K562 (cell line): ENCODE data around the gene DYNC1H1. TPM values are rescaled to one million over a fixed set of nuclear protein-coding genes. Genes with fewer than 3 reads are reported as not detected.

ENCODE experiments used
- PTTG1 ChIP-seq: fragments of 450-650 bp; IDR thresholded peaks from 2 replicates; pipeline ENCODE4 v1.6.1; 2016; ENCODE audit warnings: low read depth, mild to moderate bottlenecking, missing genetic modification characterization, missing compliant biosample characterization
- ZNF699 ChIP-seq: fragments of 250-450 bp; sonication (Bioruptor Pico); IDR thresholded peaks from 2 replicates; pipeline ENCODE4 v1.8.0; 2021; ENCODE audit warnings: mild to moderate bottlenecking, moderate library complexity; ENCODE audit not compliant: insufficient replicate concordance
- polyA plus RNA-seq, 8 experiments: library from polyadenylated mRNA; depleted of rRNA in 4 of 8; stranded (reverse) in 5 of 8; unstranded in 3 of 8; fragments of >200 nt; fragmentation: Nextera tagmentation in 2 of 8; fragmentation: Illumina TruSeq in 1 of 8; extraction: Ambion mirVana in 2 of 8; extraction: Trizol in 1 of 8; gene quantifications; 2 replicates each; pipeline versions ENCODE4 v1.2.1 to v1.2.3, GENCODE V29; 2011 to 2014; ENCODE audit warnings: inconsistent platforms in 1 of 8, missing spikeins in 1 of 8
- total RNA-seq, 7 experiments: library from RNA; depleted of rRNA in 6 of 7; stranded (reverse); fragments of >200 nt in 6 of 7; fragmentation: Illumina TruSeq in 2 of 7; extraction: Trizol in 2 of 7; gene quantifications; 2 replicates each; pipeline versions ENCODE4 v1.2.1 to v1.2.3, GENCODE V29; 2011 to 2021; ENCODE audit warnings: low replicate concordance in 1 of 7
- TF ChIP-seq, protein P1 (sequence below): sonication (generic); formaldehyde crosslinking; IDR thresholded peaks from 2 replicates; pipeline ENCODE4 v1.8.0; 2022; ENCODE audit warnings: mild to moderate bottlenecking, missing genetic modification reagents, borderline replicate concordance
- TF ChIP-seq, protein P2 (sequence below): fragments of 450-650 bp; IDR thresholded peaks from 2 replicates; pipeline ENCODE4 v1.6.1; 2017; ENCODE audit warnings: mild to moderate bottlenecking, moderate library complexity
- TF ChIP-seq, protein P3 (sequence below), 3 experiments: fragments of 200-800 bp in 1 of 3; sonication (Bioruptor generic) in 1 of 3; sonication (generic) in 1 of 3; formaldehyde crosslinking in 1 of 3; IDR thresholded peaks; 2 replicates each; pipeline versions ENCODE4 v1.6.1 to v1.8.0; 2016 to 2022; ENCODE audit warnings: mild to moderate bottlenecking in 2 of 3, missing compliant biosample characterization in 2 of 3, missing genetic modification characterization in 2 of 3, missing genetic modification reagents in 1 of 3
- TF ChIP-seq, protein P4 (sequence below): fragments of 250-450 bp; sonication (Bioruptor Pico); IDR thresholded peaks from 2 replicates; pipeline ENCODE4 v1.5.0; 2021; ENCODE audit warnings: mild to moderate bottlenecking, moderate library complexity
- TF ChIP-seq, protein P5 (sequence below): fragments of 450-650 bp; IDR thresholded peaks from 2 replicates; pipeline ENCODE4 v1.6.1; 2018; ENCODE audit warnings: mild to moderate bottlenecking, low read depth; ENCODE audit not compliant: partially characterized antibody
- TF ChIP-seq, protein P6 (sequence below): fragments of 450-650 bp; IDR thresholded peaks from 2 replicates; pipeline ENCODE4 v1.6.1; 2016; ENCODE audit warnings: antibody characterized with exemption
- TF ChIP-seq, protein P7 (sequence below), 3 experiments: IDR thresholded peaks in 2 of 3; conservative IDR thresholded peaks in 1 of 3; 2 replicates each; pipeline ENCODE4 v1.5.1; 2011 to 2012; ENCODE audit warnings: low read length in 3 of 3, mild to moderate bottlenecking in 3 of 3, control low read depth in 2 of 3, improper control_type of control experiment in 1 of 3, inconsistent platforms in 1 of 3, low read depth in 1 of 3, mixed read lengths in 1 of 3, moderate library complexity in 1 of 3; ENCODE audit not compliant: insufficient read depth in 2 of 3

DYNC1H1 gene
- total and polyA plus RNA-seq, 9 of the 15 experiments (the other 6 are each of a cell fraction or from before 2014, with no cell fraction given): 31.9 to 335 (median 115) TPM

DNA sequence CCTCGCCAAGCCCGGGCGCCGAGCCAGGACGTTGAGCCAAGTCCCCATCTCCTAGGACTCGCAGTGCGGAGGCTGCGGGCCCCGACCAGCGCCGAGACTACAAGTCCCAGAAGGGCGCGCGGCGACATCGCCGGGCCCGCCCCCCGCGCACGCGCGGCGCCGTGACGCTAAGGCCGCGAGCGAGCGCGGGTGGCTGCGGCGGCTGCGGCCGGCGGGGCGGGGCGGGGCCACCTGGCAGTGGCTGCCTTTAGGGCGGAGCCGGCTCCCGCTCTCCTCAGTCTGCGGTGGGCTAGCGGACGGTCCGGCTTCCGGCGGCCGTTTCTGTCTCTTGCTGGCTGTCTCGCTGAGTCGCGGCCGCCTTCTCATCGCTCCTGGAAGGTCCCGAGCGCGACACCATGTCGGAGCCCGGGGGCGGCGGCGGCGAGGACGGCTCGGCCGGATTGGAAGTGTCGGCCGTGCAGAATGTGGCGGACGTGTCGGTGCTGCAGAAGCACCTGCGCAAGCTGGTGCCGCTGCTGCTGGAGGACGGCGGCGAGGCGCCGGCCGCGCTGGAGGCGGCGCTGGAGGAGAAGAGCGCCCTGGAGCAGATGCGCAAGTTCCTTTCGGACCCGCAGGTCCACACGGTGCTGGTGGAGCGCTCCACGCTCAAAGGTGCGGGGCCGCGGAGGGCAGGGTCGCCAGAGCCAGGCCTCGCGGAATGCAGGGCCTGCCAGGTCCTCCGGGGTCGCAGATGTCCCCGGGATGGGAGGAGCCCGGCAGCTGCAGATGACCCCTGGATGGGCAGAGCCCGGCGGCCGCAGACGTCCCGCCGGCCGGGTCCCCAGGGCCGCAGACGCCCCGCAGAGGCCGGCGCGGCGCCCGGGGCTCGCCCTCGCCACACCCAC, at the start of gene DYNC1H1 (continued):
- TF ChIP-seq, protein P1, sequence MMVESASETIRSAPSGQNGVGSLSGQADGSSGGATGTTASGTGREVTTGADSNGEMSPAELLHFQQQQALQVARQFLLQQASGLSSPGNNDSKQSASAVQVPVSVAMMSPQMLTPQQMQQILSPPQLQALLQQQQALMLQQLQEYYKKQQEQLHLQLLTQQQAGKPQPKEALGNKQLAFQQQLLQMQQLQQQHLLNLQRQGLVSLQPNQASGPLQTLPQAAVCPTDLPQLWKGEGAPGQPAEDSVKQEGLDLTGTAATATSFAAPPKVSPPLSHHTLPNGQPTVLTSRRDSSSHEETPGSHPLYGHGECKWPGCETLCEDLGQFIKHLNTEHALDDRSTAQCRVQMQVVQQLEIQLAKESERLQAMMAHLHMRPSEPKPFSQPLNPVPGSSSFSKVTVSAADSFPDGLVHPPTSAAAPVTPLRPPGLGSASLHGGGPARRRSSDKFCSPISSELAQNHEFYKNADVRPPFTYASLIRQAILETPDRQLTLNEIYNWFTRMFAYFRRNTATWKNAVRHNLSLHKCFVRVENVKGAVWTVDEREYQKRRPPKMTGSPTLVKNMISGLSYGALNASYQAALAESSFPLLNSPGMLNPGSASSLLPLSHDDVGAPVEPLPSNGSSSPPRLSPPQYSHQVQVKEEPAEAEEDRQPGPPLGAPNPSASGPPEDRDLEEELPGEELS (CRISPR knock-in tag): no peak
- TF ChIP-seq, protein P2, sequence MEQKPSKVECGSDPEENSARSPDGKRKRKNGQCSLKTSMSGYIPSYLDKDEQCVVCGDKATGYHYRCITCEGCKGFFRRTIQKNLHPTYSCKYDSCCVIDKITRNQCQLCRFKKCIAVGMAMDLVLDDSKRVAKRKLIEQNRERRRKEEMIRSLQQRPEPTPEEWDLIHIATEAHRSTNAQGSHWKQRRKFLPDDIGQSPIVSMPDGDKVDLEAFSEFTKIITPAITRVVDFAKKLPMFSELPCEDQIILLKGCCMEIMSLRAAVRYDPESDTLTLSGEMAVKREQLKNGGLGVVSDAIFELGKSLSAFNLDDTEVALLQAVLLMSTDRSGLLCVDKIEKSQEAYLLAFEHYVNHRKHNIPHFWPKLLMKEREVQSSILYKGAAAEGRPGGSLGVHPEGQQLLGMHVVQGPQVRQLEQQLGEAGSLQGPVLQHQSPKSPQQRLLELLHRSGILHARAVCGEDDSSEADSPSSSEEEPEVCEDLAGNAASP: no peak
- TF ChIP-seq, protein P3, sequence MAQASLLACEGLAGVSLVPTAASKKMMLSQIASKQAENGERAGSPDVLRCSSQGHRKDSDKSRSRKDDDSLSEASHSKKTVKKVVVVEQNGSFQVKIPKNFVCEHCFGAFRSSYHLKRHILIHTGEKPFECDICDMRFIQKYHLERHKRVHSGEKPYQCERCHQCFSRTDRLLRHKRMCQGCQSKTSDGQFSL (CRISPR knock-in tag; IDR thresholded peaks at IDR 0.05): no peak
- TF ChIP-seq, protein P3 (tag; IDR thresholded peaks at IDR 0.05): no peak
- TF ChIP-seq, protein P4, sequence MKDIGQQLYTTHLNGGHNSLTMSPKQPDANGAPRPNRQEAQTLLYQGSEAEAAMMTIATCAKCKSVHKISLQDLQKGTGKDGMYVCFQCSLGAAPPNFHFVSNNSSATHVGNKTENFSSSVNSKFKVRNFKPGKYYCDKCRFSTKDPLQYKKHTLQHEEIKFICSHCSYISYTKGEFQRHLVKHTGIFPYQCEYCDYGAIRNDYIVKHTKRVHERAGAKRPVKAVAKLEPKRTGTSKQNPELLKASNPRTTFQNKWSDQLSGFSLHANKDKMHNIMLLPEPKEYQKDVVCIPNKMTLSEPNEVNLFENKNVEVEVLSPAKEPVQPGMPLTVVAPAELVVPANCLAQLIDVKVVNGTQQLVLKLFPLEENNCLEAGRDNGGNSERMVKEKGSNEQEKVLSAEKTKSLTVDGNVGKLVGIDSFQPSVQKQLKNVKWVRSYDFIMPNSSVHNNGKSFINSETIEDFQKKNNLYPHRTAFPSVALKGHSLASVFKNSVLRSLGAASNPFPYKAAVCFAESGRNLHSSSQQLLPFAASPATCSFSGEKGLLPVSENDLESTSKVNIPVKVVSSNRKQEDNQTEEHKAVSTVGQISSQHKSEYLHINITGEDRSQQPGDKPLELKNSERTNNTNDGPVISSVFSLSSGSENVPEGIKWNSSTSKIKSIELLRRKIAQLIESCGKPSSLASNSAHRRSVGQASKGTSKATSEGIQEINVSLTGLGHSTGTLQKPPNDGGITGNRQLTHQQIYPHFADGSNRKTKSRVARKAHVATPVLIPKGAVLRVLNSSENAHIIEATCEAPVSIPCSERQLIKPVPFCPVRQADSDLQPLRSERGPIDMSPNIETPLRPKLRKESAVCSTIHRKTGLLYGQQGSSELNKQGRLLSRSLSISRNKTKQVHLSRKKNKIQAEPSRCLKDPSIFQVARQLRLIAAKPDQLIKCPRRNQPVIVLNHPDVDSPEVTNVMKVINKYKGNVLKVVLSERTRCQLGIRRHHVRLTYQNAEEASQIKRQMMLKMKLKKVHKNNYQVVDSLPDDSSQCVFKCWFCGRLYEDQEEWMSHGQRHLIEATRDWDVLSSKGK (CRISPR knock-in tag): no peak
- TF ChIP-seq PTTG1 (tag) (no peak), ZNF699 (no peak)
- TF ChIP-seq, protein P5, sequence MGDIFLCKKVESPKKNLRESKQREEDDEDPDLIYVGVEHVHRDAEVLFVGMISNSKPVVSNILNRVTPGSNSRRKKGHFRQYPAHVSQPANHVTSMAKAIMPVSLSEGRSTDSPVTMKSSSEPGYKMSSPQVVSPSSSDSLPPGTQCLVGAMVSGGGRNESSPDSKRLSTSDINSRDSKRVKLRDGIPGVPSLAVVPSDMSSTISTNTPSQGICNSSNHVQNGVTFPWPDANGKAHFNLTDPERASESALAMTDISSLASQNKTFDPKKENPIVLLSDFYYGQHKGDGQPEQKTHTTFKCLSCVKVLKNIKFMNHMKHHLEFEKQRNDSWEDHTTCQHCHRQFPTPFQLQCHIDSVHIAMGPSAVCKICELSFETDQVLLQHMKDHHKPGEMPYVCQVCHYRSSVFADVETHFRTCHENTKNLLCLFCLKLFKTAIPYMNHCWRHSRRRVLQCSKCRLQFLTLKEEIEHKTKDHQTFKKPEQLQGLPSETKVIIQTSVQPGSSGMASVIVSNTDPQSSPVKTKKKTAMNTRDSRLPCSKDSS: no peak
- TF ChIP-seq, protein P6, sequence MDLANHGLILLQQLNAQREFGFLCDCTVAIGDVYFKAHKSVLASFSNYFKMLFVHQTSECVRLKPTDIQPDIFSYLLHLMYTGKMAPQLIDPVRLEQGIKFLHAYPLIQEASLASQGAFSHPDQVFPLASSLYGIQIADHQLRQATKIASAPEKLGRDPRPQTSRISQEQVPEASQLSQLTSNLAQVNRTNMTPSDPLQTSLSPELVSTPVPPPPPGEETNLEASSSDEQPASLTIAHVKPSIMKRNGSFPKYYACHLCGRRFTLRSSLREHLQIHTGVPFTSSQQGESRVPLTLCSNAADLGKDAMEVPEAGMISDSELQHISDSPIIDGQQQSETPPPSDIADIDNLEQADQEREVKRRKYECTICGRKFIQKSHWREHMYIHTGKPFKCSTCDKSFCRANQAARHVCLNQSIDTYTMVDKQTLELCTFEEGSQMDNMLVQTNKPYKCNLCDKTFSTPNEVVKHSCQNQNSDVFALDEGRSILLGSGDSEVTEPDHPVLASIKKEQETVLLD: no peak
- TF ChIP-seq, protein P7, sequence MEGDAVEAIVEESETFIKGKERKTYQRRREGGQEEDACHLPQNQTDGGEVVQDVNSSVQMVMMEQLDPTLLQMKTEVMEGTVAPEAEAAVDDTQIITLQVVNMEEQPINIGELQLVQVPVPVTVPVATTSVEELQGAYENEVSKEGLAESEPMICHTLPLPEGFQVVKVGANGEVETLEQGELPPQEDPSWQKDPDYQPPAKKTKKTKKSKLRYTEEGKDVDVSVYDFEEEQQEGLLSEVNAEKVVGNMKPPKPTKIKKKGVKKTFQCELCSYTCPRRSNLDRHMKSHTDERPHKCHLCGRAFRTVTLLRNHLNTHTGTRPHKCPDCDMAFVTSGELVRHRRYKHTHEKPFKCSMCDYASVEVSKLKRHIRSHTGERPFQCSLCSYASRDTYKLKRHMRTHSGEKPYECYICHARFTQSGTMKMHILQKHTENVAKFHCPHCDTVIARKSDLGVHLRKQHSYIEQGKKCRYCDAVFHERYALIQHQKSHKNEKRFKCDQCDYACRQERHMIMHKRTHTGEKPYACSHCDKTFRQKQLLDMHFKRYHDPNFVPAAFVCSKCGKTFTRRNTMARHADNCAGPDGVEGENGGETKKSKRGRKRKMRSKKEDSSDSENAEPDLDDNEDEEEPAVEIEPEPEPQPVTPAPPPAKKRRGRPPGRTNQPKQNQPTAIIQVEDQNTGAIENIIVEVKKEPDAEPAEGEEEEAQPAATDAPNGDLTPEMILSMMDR (IDR thresholded peaks at IDR 0.05 in 2 of 3, conservative IDR thresholded peaks at IDR 0.05 in 1 of 3; ENCODE audit: insufficient read depth in 2 of 3, low read depth in 1 of 3, low read length in 3 of 3): no peak
